ENCODE data around the gene GPR132.

- TF ChIP-seq TCF7L2 (IDR thresholded peaks at IDR 0.05; ENCODE audit: borderline replicate concordance, extremely low read depth, insufficient read depth, insufficient read length) = no peak
- no peak for TF ChIP-seq CTCF (IDR thresholded peaks at IDR 0.05 in 2 of 3, conservative IDR thresholded peaks at IDR 0.05 in 1 of 3; ENCODE audit: borderline replicate concordance in 1 of 3, insufficient read depth in 1 of 3, low read depth in 2 of 3, low read length in 2 of 3)
- no peak for TF ChIP-seq POLR2A (IDR thresholded peaks at IDR 0.05; ENCODE audit: borderline replicate concordance, extremely low read depth, insufficient read depth, insufficient read length)
- no peak for TF ChIP-seq EZH2 (IDR thresholded peaks at IDR 0.05)
- no peak for TF ChIP-seq CEBPB (IDR thresholded peaks at IDR 0.05; ENCODE audit: low read depth)
- TF ChIP-seq YY1 (IDR thresholded peaks at IDR 0.05; ENCODE audit: extremely low read depth, insufficient replicate concordance, low read depth, low read length) = no peak
- TF ChIP-seq POLR2AphosphoS5 (IDR thresholded peaks at IDR 0.05; ENCODE audit: low read depth, low read length) = no peak
- no peak for TF ChIP-seq JUND (IDR thresholded peaks at IDR 0.05)
- no peak for TF ChIP-seq SIN3A (IDR thresholded peaks at IDR 0.05; ENCODE audit: low read depth)
- no peak for TF ChIP-seq REST (IDR thresholded peaks at IDR 0.05; ENCODE audit: low read depth)
Measured at GRCh38 chr14:105058521-105059034, 6.7 kb downstream of the GPR132 start.
